Neural cell (in vitro differentiated cells): ENCODE results near the gene PCDH15.

Experiments
- CTCF ChIP-seq: fragments of 450-650 bp; IDR thresholded peaks from 2 replicates; pipeline ENCODE4 v1.5.1; 2014; ENCODE audit warnings: antibody characterized with exemption, mild to moderate bottlenecking, moderate library complexity; ENCODE audit not compliant: poor library complexity, severe bottlenecking
- EP300 ChIP-seq: fragments of 450-650 bp; conservative IDR thresholded peaks from 2 replicates; pipeline ENCODE4 v1.6.1; 2014; ENCODE audit warnings: antibody characterized with exemption, mild to moderate bottlenecking, moderate library complexity; ENCODE audit not compliant: poor library complexity, severe bottlenecking
- EZH2 ChIP-seq: fragments of 200-600, 300-800 bp; shearing (Covaris generic), sonication (generic); IDR thresholded peaks from 2 replicates; pipeline ENCODE4 v1.6.1; 2014; ENCODE audit warnings: antibody characterized with exemption, low read length, borderline replicate concordance, mild to moderate bottlenecking; ENCODE audit not compliant: insufficient read depth, poor library complexity, severe bottlenecking
- MXI1 ChIP-seq: fragments of 450-650 bp; conservative IDR thresholded peaks from 2 replicates; pipeline ENCODE4 v1.6.1; 2014; ENCODE audit warnings: antibody characterized with exemption, mild to moderate bottlenecking; ENCODE audit not compliant: poor library complexity, severe bottlenecking
- POLR2AphosphoS5 ChIP-seq: IDR thresholded peaks from 2 replicates; pipeline ENCODE4 v1.6.1; 2012
- RAD21 ChIP-seq: fragments of 450-650 bp; conservative IDR thresholded peaks from 2 replicates; pipeline ENCODE4 v1.6.1; 2014; ENCODE audit warnings: antibody characterized with exemption, mild to moderate bottlenecking, moderate library complexity

- no peak for TF ChIP-seq CTCF
- no peak for TF ChIP-seq POLR2AphosphoS5
- TF ChIP-seq EP300, result no peak
- TF ChIP-seq EZH2, result no peak
- TF ChIP-seq MXI1, result no peak
- no peak for TF ChIP-seq RAD21
These were observed 891.2 kb downstream of the PCDH15 start for GRCh38 chr10:53909791-53910190.
